Neural progenitor cell (in vitro differentiated cells): ENCODE results near the gene CROCC2.

Source experiments
- EZH2phosphoT487 ChIP-seq: fragments of 200-600 bp; sonication (generic); IDR thresholded peaks from 2 replicates; pipeline ENCODE4 v1.6.1; 2017; ENCODE audit warnings: antibody characterized with exemption
- TF ChIP-seq, protein P1 (sequence below): fragments of 200-600 bp; sonication (generic); IDR thresholded peaks from 2 replicates; pipeline ENCODE4 v1.5.1; 2017; ENCODE audit warnings: antibody characterized with exemption, mild to moderate bottlenecking

DNA sequence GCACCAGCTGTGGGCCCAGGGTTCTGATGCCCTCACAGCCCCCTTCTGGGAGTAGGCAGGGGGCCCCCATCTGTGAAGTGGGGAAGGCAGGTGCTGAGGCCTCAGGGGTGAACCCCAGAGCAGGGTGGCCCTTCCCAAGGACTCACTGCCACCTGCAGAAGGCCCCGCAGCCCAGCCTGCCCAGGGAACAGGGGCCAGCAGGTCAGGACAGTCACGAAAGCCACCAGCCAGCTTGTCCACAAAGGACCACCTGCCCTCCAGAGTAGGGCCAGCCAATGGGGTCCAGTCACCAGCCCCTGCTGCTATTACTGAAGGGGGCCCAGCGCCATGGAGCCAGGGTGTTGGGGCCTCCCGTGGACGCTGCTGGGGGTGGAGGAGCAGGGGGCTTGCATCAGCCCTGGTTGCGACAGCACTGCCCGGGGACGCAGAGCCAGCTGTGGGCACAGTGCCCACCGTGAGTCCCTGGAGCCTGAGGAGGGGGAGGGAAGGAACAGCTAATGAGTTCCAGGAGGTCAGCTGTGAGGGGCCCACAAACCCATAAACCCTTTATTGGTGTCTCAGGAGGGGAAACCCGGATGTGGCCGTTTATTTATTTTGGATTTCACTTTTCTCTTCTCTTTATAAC, 80.8 kb downstream of the CROCC2 start:
- TF ChIP-seq, protein P1, sequence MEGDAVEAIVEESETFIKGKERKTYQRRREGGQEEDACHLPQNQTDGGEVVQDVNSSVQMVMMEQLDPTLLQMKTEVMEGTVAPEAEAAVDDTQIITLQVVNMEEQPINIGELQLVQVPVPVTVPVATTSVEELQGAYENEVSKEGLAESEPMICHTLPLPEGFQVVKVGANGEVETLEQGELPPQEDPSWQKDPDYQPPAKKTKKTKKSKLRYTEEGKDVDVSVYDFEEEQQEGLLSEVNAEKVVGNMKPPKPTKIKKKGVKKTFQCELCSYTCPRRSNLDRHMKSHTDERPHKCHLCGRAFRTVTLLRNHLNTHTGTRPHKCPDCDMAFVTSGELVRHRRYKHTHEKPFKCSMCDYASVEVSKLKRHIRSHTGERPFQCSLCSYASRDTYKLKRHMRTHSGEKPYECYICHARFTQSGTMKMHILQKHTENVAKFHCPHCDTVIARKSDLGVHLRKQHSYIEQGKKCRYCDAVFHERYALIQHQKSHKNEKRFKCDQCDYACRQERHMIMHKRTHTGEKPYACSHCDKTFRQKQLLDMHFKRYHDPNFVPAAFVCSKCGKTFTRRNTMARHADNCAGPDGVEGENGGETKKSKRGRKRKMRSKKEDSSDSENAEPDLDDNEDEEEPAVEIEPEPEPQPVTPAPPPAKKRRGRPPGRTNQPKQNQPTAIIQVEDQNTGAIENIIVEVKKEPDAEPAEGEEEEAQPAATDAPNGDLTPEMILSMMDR = no peak
- TF ChIP-seq EZH2phosphoT487 = no peak
